Activated T-helper 1 cell treated with anti-CD3 and anti-CD28 coated beads, Interleukin-12 subunit alpha, Interleukin-12 subunit beta, Interleukin-2, Interleukin-4 antibody, amounts not matched to agents 30 ng/mL and 10 ng/mL and 1 ng/mL, durations not matched to agents 14 hours and 24 hours and 36 hours (primary cell): ENCODE measurements around the gene GEMIN4. TPM values are rescaled to one million over a fixed set of nuclear protein-coding genes. Genes with fewer than 3 reads are reported as not detected.
"Not testable (repeated sequence)": the region's sequence is repeated elsewhere in the genome, so short reads cannot be mapped to it uniquely, and the experiment has no call there.

Experiments
- DNase-seq: peaks from one replicate; pipeline ENCODE4 v3.0.0; 2021; ENCODE audit warnings: low spot score
- H3K27ac Mint-ChIP-seq: one replicate; pipeline ENCODE4 v1.8.0; 2021; ENCODE audit warnings: mild to moderate bottlenecking, mixed read lengths
- H3K27me3 Mint-ChIP-seq: one replicate; pipeline ENCODE4 v1.8.0; 2022; ENCODE audit warnings: mild to moderate bottlenecking, moderate library complexity, mixed read lengths; ENCODE audit not compliant: insufficient read depth
- H3K36me3 Mint-ChIP-seq: one replicate; pipeline ENCODE4 v1.8.0; 2021; ENCODE audit warnings: low read depth, mixed read lengths
- H3K4me1 Mint-ChIP-seq: one replicate; pipeline ENCODE4 v1.8.0; 2021; ENCODE audit warnings: low read depth, mixed read lengths
- H3K4me3 Mint-ChIP-seq: one replicate; pipeline ENCODE4 v1.8.0; 2021; ENCODE audit warnings: mild to moderate bottlenecking, moderate library complexity, mixed read lengths
- H3K9me3 Mint-ChIP-seq: one replicate; pipeline ENCODE4 v1.8.0; 2021; ENCODE audit warnings: mixed read lengths
- intact Hi-C: fragments of 100-400 bp; cut with micrococcal nuclease; formaldehyde crosslinking; loops from one replicate; pipeline ENCODE4 v1.15.1; 2024
- total RNA-seq: library from RNA; stranded (reverse); gene quantifications from 2 replicates; pipeline ENCODE4 v1.2.3, GENCODE V29; 2022

GEMIN4 gene
- 64.6 and 68.6 TPM in 2 replicates for total RNA-seq

- Mint-ChIP-seq H3K9me3 (no peaks in the 10 kb centered on the region), H3K4me1 (peaks cover 34% of the 10 kb centered on the region), H3K36me3 (peaks cover 45% of the 10 kb centered on the region), H3K4me3 (peak within 1 kb of the TSS; percentile 97), H3K27ac (peak within 1 kb of the TSS; percentile 95), H3K27me3 (no peaks in the 10 kb centered on the region)
- intact Hi-C loops: loop anchor here (1.0 to 2.0 kb wide), 7 partner anchors 12 to 244 kb away; partner anchors contain the start of genes GLOD4, MRM3 and VPS53
- peak; percentile 98 for DNase-seq
These were observed at the start of gene GEMIN4 for GRCh38 chr17:752002-752619. Gene GEMIN4 (minus strand): TSS chr17:752264. CDS start chr17:752142, 122 bp downstream.

GRCh38 chr17:801660-802059 is 49.6 kb upstream of the GEMIN4 start:
- Mint-ChIP-seq H3K4me1 (no peaks in the 10 kb centered on the region), H3K27me3 (no peaks in the 10 kb centered on the region)

GRCh38 chr17:800446-801242 is 48.6 kb upstream of the GEMIN4 start:
- Mint-ChIP-seq H3K9me3 (no peaks in the 10 kb centered on the region), H3K27me3 (no peaks in the 10 kb centered on the region), H3K4me3 (no peak overlapping the region), H3K4me1 (no peaks in the 10 kb centered on the region), H3K27ac (no peak overlapping the region), H3K36me3 (no peaks in the 10 kb centered on the region)
- no peak for DNase-seq
- intact Hi-C loops: no loop called here

More at GRCh38 chr17:801660-802059, 49.6 kb upstream of the GEMIN4 start:
- H3K4me3 Mint-ChIP-seq: no peak overlapping the region
- no peak for DNase-seq
- no peaks in the 10 kb centered on the region for H3K36me3 Mint-ChIP-seq
- intact Hi-C loops: no loop called here
- H3K27ac Mint-ChIP-seq: no peak overlapping the region
- H3K9me3 Mint-ChIP-seq: no peaks in the 10 kb centered on the region

GRCh38 chr17:799261-799660 is 47.2 kb upstream of the GEMIN4 start:
- Mint-ChIP-seq H3K27ac (no peak overlapping the region), H3K9me3 (no peaks in the 10 kb centered on the region), H3K4me3 (no peak overlapping the region), H3K27me3 (no peaks in the 10 kb centered on the region), H3K36me3 (no peaks in the 10 kb centered on the region), H3K4me1 (peaks cover 6% of the 10 kb centered on the region)
- intact Hi-C loops: no loop called here
- no peak for DNase-seq

- Mint-ChIP-seq H3K4me3 (no peak overlapping the region), H3K36me3 (peaks cover 2% of the 10 kb centered on the region), H3K27ac (no peak overlapping the region), H3K4me1 (peaks cover 6% of the 10 kb centered on the region), H3K9me3 (no peaks in the 10 kb centered on the region), H3K27me3 (no peaks in the 10 kb centered on the region)
- DNase-seq: no peak
- intact Hi-C loops: no loop called here
These were observed 46.2 kb upstream of the GEMIN4 start for GRCh38 chr17:798246-798645.

- no peak for DNase-seq
- Mint-ChIP-seq H3K9me3 (no peaks in the 10 kb centered on the region), H3K27me3 (no peaks in the 10 kb centered on the region), H3K4me3 (no peak overlapping the region), H3K4me1 (peaks cover 6% of the 10 kb centered on the region), H3K36me3 (peaks cover 4% of the 10 kb centered on the region), H3K27ac (no peak overlapping the region)
- intact Hi-C loops: no loop called here
These were observed 45.3 kb upstream of the GEMIN4 start for GRCh38 chr17:797236-797840.

- DNase-seq: no peak
- intact Hi-C loops: no loop called here
- H3K9me3 Mint-ChIP-seq: no peaks in the 10 kb centered on the region
- peaks cover 6% of the 10 kb centered on the region for H3K4me1 Mint-ChIP-seq
- no peaks in the 10 kb centered on the region for H3K27me3 Mint-ChIP-seq
- H3K36me3 Mint-ChIP-seq: peaks cover 4% of the 10 kb centered on the region
- H3K4me3 Mint-ChIP-seq: no peak overlapping the region
- H3K27ac Mint-ChIP-seq: no peak overlapping the region
These were observed 44.5 kb upstream of the GEMIN4 start for GRCh38 chr17:796609-797008.

- intact Hi-C loops: loop anchor here (1.0 kb wide), 1 partner anchor 186 kb away; no protein-coding TSS in a partner anchor
- DNase-seq: no peak
- Mint-ChIP-seq H3K27me3 (no peaks in the 10 kb centered on the region), H3K9me3 (no peaks in the 10 kb centered on the region), H3K27ac (no peak overlapping the region), H3K36me3 (peaks cover 11% of the 10 kb centered on the region), H3K4me1 (peaks cover 6% of the 10 kb centered on the region), H3K4me3 (no peak overlapping the region)
These were observed 43.7 kb upstream of the GEMIN4 start for GRCh38 chr17:795721-796120.

GRCh38 chr17:795276-795675 is 43.2 kb upstream of the GEMIN4 start:
- H3K27me3 Mint-ChIP-seq: no peaks in the 10 kb centered on the region
- no peaks in the 10 kb centered on the region for H3K9me3 Mint-ChIP-seq
- peaks cover 6% of the 10 kb centered on the region for H3K4me1 Mint-ChIP-seq
- no peak overlapping the region for H3K4me3 Mint-ChIP-seq
- no peak for DNase-seq
- H3K36me3 Mint-ChIP-seq: peaks cover 11% of the 10 kb centered on the region
- no peak overlapping the region for H3K27ac Mint-ChIP-seq
- intact Hi-C loops: loop anchor here (1.0 kb wide), 1 partner anchor 186 kb away; no protein-coding TSS in a partner anchor

GRCh38 chr17:794876-795275 is 42.8 kb upstream of the GEMIN4 start:
- H3K27me3 Mint-ChIP-seq: no peaks in the 10 kb centered on the region
- DNase-seq: peak; percentile 5
- intact Hi-C loops: loop anchor here (1.0 kb wide), 1 partner anchor 186 kb away; no protein-coding TSS in a partner anchor
- H3K4me1 Mint-ChIP-seq: peaks cover 6% of the 10 kb centered on the region
- peaks cover 11% of the 10 kb centered on the region for H3K36me3 Mint-ChIP-seq
- no peaks in the 10 kb centered on the region for H3K9me3 Mint-ChIP-seq
- H3K27ac Mint-ChIP-seq: no peak overlapping the region
- H3K4me3 Mint-ChIP-seq: no peak overlapping the region

GRCh38 chr17:792277-792676 is 40.2 kb upstream of the GEMIN4 start:
- no peak overlapping the region for H3K4me3 Mint-ChIP-seq
- intact Hi-C loops: loop anchor here (1.0 kb wide), 1 partner anchor 207 kb away; no protein-coding TSS in a partner anchor

GRCh38 chr17:791829-792228 is 39.8 kb upstream of the GEMIN4 start:
- Mint-ChIP-seq H3K27ac (no peak overlapping the region), H3K4me3 (no peak overlapping the region), H3K9me3 (no peaks in the 10 kb centered on the region), H3K36me3 (peaks cover 15% of the 10 kb centered on the region), H3K4me1 (peaks cover 6% of the 10 kb centered on the region), H3K27me3 (no peaks in the 10 kb centered on the region)
- intact Hi-C loops: loop anchor here (1.0 kb wide), 1 partner anchor 207 kb away; no protein-coding TSS in a partner anchor
- no peak for DNase-seq

More at GRCh38 chr17:792277-792676, 40.2 kb upstream of the GEMIN4 start:
- H3K27me3 Mint-ChIP-seq: no peaks in the 10 kb centered on the region
- no peaks in the 10 kb centered on the region for H3K9me3 Mint-ChIP-seq
- peaks cover 13% of the 10 kb centered on the region for H3K36me3 Mint-ChIP-seq
- no peak for DNase-seq
- no peak overlapping the region for H3K27ac Mint-ChIP-seq
- H3K4me1 Mint-ChIP-seq: peaks cover 6% of the 10 kb centered on the region

- H3K4me1 Mint-ChIP-seq, H3K9me3 Mint-ChIP-seq, DNase-seq, H3K4me3 Mint-ChIP-seq, intact Hi-C loops, H3K27ac Mint-ChIP-seq, H3K27me3 Mint-ChIP-seq: not testable (repeated sequence)
- H3K36me3 Mint-ChIP-seq: peaks cover 18% of the 10 kb centered on the region
These were observed 38.8 kb upstream of the GEMIN4 start for GRCh38 chr17:790874-791247.
